ENCODE data around the gene FRMPD3. TPM values are rescaled to one million over a fixed set of nuclear protein-coding genes. Genes with fewer than 3 reads are reported as not detected.

Gene FRMPD3
- total RNA-seq = under 0.01 TPM in 2 replicates

GRCh38 chrX:107448998-107449835, at the start of gene FRMPD3:
FRMPD3 (plus strand) TSS chrX:107449652; CDS start chrX:107526589, 76,937 bp downstream.

Other genes starting within 250 kb of the FRMPD3 start
- not detected in 2 replicates for gene NUP62CL, start 243.2 kb upstream of the FRMPD3 start, total RNA-seq
- gene DNAAF6, start 243.0 kb upstream of the FRMPD3 start, total RNA-seq = not detected in 2 replicates
- gene PRPS1, start 178.9 kb downstream of the FRMPD3 start, total RNA-seq = 31.0 and 41.6 TPM in 2 replicates

Measured in regular cardiac myocyte (primary cell).